Naive thymus-derived CD8-positive, alpha-beta T cell (primary cell): Measurements from ENCODE around the gene ZSCAN1. TPM values are rescaled to one million over a fixed set of nuclear protein-coding genes. Genes with fewer than 3 reads are reported as not detected.
A peak's percentile ranks its signal among the peaks of the same experiment; 100 is the strongest.

ENCODE experiments used
- ATAC-seq, 2 donors: fragments of 150-1000 bp; cut with Tn5 transposase in 1 of 2; sonication (Bioruptor Pico), chemical (Tn5 transposase) in 1 of 2; 1 replicate in 1 of 2; 2 replicates in 1 of 2; pipeline ENCODE4 v1.10.0; 2021; ENCODE audit warnings: mild to moderate bottlenecking in 2 of 2, moderate library complexity in 2 of 2
- POLR2A ChIA-PET: fragments of 350-600 bp; sonication (Branson Sonifier 250); formaldehyde crosslinking; loops from one replicate; lab custom pipeline; 2021; ENCODE audit warnings: antibody characterized with exemption; lab: Charles Lee
- DNase-seq, 10 donors: peaks; one replicate each; pipeline versions ENCODE4 v3.0.0 to v3.0.0-alpha.2; 2020 to 2022
- H3K27ac Mint-ChIP-seq, 10 donors: one replicate each; pipeline ENCODE4 v1.8.0; 2020 to 2022; ENCODE audit warnings: mild to moderate bottlenecking in 10 of 10, mixed read lengths in 10 of 10, moderate library complexity in 4 of 10, inconsistent platforms in 1 of 10
- H3K27me3 Mint-ChIP-seq, 5 donors: one replicate each; pipeline ENCODE4 v1.8.0; 2021 to 2022; ENCODE audit warnings: mixed read lengths in 5 of 5
- H3K36me3 Mint-ChIP-seq, 3 donors: one replicate each; pipeline ENCODE4 v1.8.0; 2020 to 2022; ENCODE audit warnings: mixed read lengths in 3 of 3, mild to moderate bottlenecking in 2 of 3, inconsistent platforms in 1 of 3
- H3K4me1 Mint-ChIP-seq, 4 donors: one replicate each; pipeline ENCODE4 v1.8.0; 2021 to 2022; ENCODE audit warnings: mixed read lengths in 4 of 4
- H3K4me3 Mint-ChIP-seq, 10 donors: one replicate each; pipeline ENCODE4 v1.8.0; 2020 to 2022; ENCODE audit warnings: mild to moderate bottlenecking in 10 of 10, mixed read lengths in 10 of 10, moderate library complexity in 6 of 10, inconsistent platforms in 1 of 10
- H3K9me3 Mint-ChIP-seq, 9 donors: one replicate each; pipeline ENCODE4 v1.8.0; 2020 to 2022; ENCODE audit warnings: mixed read lengths in 9 of 9, mild to moderate bottlenecking in 3 of 9, inconsistent platforms in 1 of 9, moderate library complexity in 1 of 9
- polyA plus RNA-seq, 3 donors: library from polyadenylated mRNA; unstranded; fragments of 300-500 nt; fragmentation: Illumina TruSeq; gene quantifications; one replicate each; pipeline ENCODE4 v1.2.3, GENCODE V29; 2021
- total RNA-seq, 8 experiments: library from RNA in 2 of 8; stranded (reverse) in 2 of 8; gene quantifications; one replicate each; pipeline ENCODE4 v1.2.3 and lab custom pipeline; 2021 to 2026

The ZSCAN1 gene
- total and polyA plus RNA-seq, 5 experiments from 2014 or later, result not detected

DNA sequence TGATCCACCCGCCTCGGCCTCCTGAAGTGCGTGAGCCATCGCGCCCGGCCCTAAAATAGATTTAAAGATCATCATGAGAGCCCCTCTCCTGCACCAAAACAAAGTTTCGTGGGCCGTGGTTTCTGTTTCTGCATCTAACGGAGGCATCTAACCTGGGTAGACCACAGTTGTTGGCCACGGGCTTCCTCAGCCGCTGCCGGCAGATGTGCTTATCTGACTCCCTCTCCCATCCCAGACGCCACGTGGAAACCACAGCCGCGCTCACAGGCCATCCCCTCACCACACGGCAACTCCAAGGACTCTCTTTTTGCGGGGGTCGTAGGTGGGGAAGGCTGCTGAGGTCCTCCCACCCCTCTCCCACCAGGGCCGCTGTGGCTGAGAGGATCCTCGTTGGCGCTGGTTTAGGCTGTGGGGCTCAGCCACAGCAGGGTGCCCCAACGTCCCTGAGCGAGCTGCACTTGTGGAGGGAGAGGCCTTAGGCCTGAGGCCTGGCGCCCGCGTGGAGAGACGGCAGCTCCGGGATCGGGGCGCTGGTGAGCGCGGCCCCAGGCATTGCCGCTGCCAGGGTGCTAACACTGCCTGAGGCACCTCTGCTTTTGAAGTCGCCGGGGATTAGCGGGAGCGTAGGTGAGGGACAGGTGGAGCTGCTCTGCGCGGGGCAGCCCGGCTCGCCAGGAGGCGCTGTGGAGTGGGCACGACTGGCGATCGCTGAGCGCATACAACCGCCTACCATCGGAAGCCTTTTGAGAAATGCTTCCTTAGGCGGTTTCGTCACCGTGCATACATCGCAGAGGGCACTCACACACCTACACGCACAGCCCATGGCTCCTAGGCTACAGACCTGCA is 8.9 kb downstream of the ZSCAN1 start:
- POLR2A ChIA-PET, result interaction anchor here (1.1 kb wide), 1 partner anchor 40 kb away, joined by 4 read pairs; the partner anchor contains the start of gene ZNF606
- peaks cover 0 to 28% (median 9%) of the 10 kb centered on the region in 5 donors for H3K27me3 Mint-ChIP-seq
- peaks cover 17 to 35% (median 22%) of the 10 kb centered on the region in 3 donors for H3K36me3 Mint-ChIP-seq
- peaks cover 9 to 93% (median 41%) of the 10 kb centered on the region in 9 donors for H3K9me3 Mint-ChIP-seq
- no peak overlapping the region for H3K4me3 Mint-ChIP-seq
- peak in 1 of 2 donors; percentile 54 for ATAC-seq
- no peak for DNase-seq
- H3K4me1 Mint-ChIP-seq, result no peaks in the 10 kb centered on the region
- no peak overlapping the region for H3K27ac Mint-ChIP-seq

- no peak overlapping the region for H3K27ac Mint-ChIP-seq
- peaks cover 0 to 25% (median 0%) of the 10 kb centered on the region in 5 donors for H3K27me3 Mint-ChIP-seq
- POLR2A ChIA-PET, result no interaction called here
- peaks cover 17 to 41% (median 19%) of the 10 kb centered on the region in 3 donors for H3K36me3 Mint-ChIP-seq
- no peak overlapping the region for H3K4me3 Mint-ChIP-seq
- no peaks in the 10 kb centered on the region for H3K4me1 Mint-ChIP-seq
- peak in 1 of 10 donors; percentile 3 for DNase-seq
- peaks cover 9 to 95% (median 47%) of the 10 kb centered on the region in 9 donors for H3K9me3 Mint-ChIP-seq
- no peak for ATAC-seq
Measured at GRCh38 chr19:58044391-58044790, 10.6 kb downstream of the ZSCAN1 start.

DNA sequence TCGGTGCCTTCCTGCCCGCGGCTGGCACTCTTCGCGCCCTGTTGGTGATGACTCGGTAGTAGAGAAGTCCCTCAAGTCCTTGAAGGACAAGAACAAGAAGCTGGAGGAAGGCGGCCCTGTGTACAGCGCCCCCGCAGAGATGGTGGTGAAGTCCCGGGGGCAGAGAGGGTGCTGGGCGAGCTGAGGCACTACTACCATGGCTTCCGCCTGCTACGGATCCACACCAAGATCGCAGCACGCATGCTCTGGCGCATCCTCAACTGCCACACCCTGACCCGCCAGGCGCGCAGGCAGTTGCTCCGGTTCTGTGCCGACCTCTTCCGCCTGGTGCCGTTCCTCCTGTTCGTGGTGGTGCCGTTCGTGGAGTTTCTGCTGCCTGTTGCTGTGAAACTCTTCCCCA is 11.1 kb downstream of the ZSCAN1 start:
- POLR2A ChIA-PET, result no interaction called here
- Mint-ChIP-seq H3K36me3 (peaks cover 17 to 46% (median 19%) of the 10 kb centered on the region in 3 donors), H3K4me3 (no peak overlapping the region), H3K4me1 (no peaks in the 10 kb centered on the region), H3K27me3 (peaks cover 0 to 25% (median 0%) of the 10 kb centered on the region in 5 donors), H3K9me3 (peaks cover 9 to 95% (median 52%) of the 10 kb centered on the region in 9 donors), H3K27ac (no peak overlapping the region)
- DNase-seq, result peak in 1 of 10 donors; percentile 53
- no peak for ATAC-seq

DNA sequence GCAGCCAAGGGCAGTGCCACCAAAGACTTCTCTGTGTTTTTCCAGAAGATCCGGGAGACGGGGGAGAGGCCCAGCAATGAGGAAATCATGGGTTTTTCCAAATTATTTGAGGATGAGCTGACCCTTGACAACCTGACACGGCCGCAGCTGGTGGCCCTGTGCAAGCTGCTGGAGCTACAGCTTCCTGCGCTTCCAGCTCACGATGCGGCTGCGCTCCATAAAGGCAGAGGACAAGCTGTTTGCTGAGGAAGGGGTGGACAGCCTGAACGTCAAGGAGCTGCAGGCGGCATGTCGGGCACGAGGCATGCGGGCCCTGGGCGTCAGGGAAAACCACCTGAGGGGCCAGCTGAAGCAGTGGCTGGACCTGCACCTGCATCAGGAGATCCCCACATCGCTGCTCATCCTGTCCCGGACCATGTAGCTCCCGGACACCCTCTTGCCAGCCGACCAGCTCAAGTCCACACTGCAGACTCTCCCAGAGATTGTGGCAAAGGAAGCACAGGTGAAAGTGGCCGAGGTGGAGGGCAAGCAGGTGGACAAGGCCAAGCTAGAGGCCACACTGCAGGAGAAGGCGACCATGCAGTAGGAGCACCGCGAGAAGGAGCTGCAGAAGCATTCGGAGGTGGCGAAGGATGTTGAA is 11.7 kb downstream of the ZSCAN1 start:
- Mint-ChIP-seq H3K4me1 (no peaks in the 10 kb centered on the region), H3K9me3 (peaks cover 9 to 90% (median 53%) of the 10 kb centered on the region in 9 donors), H3K4me3 (no peak overlapping the region), H3K36me3 (peaks cover 13 to 48% (median 17%) of the 10 kb centered on the region in 3 donors), H3K27me3 (peaks cover 0 to 25% (median 0%) of the 10 kb centered on the region in 5 donors), H3K27ac (no peak overlapping the region)
- POLR2A ChIA-PET, result no interaction called here
- ATAC-seq (no peak), DNase-seq (peak in 1 of 10 donors; percentile 53)

GRCh38 chr19:58046856-58047255 is 13.0 kb downstream of the ZSCAN1 start:
- H3K9me3 Mint-ChIP-seq, result peaks cover 9 to 90% (median 45%) of the 10 kb centered on the region in 9 donors
- ATAC-seq (no peak), DNase-seq (no peak)
- H3K4me1 Mint-ChIP-seq, result peaks cover 0 to 1% (median 0%) of the 10 kb centered on the region in 4 donors
- peaks cover 0 to 15% (median 0%) of the 10 kb centered on the region in 5 donors for H3K27me3 Mint-ChIP-seq
- no peak overlapping the region for H3K4me3 Mint-ChIP-seq
- POLR2A ChIA-PET, result no interaction called here
- H3K36me3 Mint-ChIP-seq, result peaks cover 11 to 43% (median 22%) of the 10 kb centered on the region in 3 donors
- H3K27ac Mint-ChIP-seq, result no peak overlapping the region

DNA sequence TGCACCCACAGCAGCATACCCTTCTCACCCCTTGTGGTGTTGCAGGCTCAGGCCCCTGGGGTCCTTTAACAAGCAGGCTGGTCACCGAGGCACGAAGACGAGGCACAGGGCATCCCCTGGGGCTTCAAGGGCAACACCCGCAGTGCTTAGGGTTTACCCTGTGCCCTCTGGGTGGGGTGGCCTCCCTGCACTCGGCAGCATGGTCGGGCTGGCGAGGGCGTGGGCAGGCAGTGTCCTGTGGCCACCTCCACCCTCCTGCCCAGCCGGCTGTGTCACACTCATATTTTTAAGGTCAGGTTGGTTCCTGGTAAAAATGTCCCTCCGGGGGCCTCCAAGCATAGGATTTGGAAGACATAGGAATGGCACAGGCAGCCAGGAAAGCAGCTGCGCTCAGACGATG is 13.8 kb downstream of the ZSCAN1 start:
- H3K27me3 Mint-ChIP-seq, result peaks cover 0 to 14% (median 0%) of the 10 kb centered on the region in 5 donors
- DNase-seq (no peak), ATAC-seq (no peak)
- H3K36me3 Mint-ChIP-seq, result peaks cover 10 to 41% (median 24%) of the 10 kb centered on the region in 3 donors
- H3K4me1 Mint-ChIP-seq, result peaks cover 0 to 1% (median 0%) of the 10 kb centered on the region in 4 donors
- POLR2A ChIA-PET, result no interaction called here
- H3K4me3 Mint-ChIP-seq, result no peak overlapping the region
- peaks cover 9 to 90% (median 46%) of the 10 kb centered on the region in 9 donors for H3K9me3 Mint-ChIP-seq
- H3K27ac Mint-ChIP-seq, result no peak overlapping the region

DNA sequence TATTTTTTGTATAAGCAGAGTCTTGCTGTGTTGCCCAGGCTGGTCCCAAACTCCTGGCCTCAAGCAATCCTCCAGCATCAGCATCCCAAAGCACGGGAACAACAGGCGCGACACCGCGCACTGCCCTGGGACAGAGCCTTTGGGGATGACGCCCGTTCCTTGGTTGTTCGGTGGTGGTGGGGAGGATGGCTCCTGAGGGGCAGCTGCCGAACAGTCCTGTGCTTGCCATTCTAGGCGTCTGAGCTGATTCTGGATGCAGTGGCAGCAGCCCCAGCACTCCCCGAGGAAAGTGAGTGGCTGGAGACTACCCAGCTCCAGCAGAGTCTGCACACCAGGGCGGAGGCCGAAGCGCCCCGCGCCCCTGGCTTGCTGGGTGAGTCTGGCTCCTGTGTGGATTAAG is 18.4 kb downstream of the ZSCAN1 start:
- ATAC-seq, result no peak
- H3K4me1 Mint-ChIP-seq, result peaks cover 0 to 4% (median 3%) of the 10 kb centered on the region in 4 donors
- no peak overlapping the region for H3K27ac Mint-ChIP-seq
- peaks cover 6 to 23% (median 22%) of the 10 kb centered on the region in 5 donors for H3K27me3 Mint-ChIP-seq
- DNase-seq, result no peak
- H3K4me3 Mint-ChIP-seq, result no peak overlapping the region
- H3K36me3 Mint-ChIP-seq, result peaks cover 14 to 44% (median 33%) of the 10 kb centered on the region in 3 donors
- peaks cover 0 to 90% (median 44%) of the 10 kb centered on the region in 9 donors for H3K9me3 Mint-ChIP-seq
- POLR2A ChIA-PET, result no interaction called here

DNA sequence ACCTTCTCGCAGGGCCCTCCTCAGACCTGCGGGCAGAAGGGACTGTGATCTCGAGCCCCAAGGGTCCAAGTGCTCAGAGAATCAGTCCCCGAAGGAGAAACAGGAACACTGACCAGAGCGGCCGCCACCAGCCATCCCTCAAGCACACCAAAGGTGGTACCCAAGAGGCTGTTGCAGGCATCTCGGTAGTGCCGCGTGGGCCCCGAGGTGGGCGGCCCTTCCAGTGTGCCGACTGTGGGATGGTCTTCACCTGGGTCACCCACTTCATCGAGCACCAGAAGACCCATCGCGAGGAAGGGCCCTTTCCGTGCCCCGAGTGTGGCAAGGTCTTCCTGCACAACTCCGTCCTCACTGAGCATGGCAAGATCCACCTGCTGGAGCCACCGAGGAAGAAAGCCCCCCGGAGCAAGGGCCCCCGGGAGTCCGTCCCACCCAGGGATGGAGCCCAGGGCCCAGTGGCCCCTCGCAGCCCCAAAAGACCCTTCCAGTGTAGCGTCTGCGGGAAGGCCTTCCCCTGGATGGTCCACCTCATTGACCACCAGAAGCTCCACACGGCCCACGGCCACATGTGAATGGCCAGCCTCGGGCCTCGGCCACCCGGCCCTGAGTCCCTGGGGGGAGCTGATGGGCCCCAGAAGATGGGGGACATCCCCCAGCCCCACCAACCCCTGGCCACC is 19.8 kb downstream of the ZSCAN1 start:
- Mint-ChIP-seq H3K36me3 (peaks cover 20 to 41% (median 40%) of the 10 kb centered on the region in 3 donors), H3K4me3 (no peak overlapping the region), H3K27me3 (peaks cover 8 to 25% (median 20%) of the 10 kb centered on the region in 5 donors), H3K9me3 (peaks cover 0 to 88% (median 43%) of the 10 kb centered on the region in 9 donors), H3K4me1 (peaks cover under 1 to 5% (median 4%) of the 10 kb centered on the region in 4 donors), H3K27ac (no peak overlapping the region)
- POLR2A ChIA-PET, result no interaction called here
- DNase-seq (peak in 1 of 10 donors; percentile 48), ATAC-seq (no peak)

DNA sequence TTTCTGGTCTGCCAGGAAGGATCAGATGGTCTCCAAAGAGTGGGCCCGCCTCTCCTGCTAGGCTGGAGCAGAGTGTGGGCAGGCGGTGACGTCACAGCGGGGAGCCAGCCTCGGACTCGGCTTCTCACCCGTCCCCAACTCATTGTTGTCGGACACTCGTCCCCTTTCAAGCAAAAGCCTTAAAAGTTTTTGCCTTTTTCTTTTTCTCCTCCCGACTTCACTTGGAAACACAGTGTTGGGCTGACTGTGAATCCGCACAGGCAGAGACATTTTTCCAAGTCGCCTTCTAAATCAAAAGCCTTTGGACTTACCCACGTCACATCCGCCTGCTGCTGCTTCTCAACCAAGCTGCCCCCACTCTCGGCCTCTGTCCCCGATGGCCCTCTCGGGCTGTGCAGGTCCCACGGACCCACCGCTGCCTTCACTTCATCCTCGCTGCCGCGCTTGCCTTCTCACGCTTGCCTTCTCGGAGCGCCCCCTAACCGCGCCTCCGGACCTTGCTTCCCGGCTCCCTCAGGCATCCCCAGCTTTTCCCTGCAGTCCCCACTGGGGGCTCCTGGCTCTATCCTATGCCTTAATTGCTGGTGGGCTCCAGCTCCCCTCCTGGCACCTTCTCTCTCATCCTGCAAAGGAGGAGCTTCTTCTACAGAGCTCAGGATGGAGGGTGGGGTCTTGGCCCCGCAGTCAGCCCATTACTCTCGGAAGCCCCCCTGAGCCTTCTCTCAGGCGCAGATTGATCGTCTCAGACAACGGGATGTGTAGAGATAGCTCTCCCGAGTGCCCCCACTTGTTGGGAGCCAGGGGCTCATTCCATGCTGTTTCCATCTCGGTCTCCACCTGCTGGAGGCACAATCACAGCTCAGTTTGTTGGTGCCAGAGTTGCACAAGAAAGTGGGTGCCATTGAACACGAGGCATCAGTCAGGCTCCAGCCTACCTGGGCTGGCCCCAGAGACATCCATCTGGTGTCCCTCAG is 21.4 kb downstream of the ZSCAN1 start:
- Mint-ChIP-seq H3K9me3 (peaks cover 0 to 88% (median 40%) of the 10 kb centered on the region in 9 donors), H3K36me3 (peaks cover 21 to 45% (median 32%) of the 10 kb centered on the region in 3 donors), H3K4me1 (peaks cover 6 to 12% (median 9%) of the 10 kb centered on the region in 4 donors), H3K4me3 (peak overlapping the region in 6 of 10 donors; percentile 30 to 58 (median 41)), H3K27me3 (peaks cover 5 to 30% (median 17%) of the 10 kb centered on the region in 5 donors), H3K27ac (no peak overlapping the region)
- POLR2A ChIA-PET, result no interaction called here
- ATAC-seq, result no peak
- peak in 1 of 10 donors; percentile 56 for DNase-seq

DNA sequence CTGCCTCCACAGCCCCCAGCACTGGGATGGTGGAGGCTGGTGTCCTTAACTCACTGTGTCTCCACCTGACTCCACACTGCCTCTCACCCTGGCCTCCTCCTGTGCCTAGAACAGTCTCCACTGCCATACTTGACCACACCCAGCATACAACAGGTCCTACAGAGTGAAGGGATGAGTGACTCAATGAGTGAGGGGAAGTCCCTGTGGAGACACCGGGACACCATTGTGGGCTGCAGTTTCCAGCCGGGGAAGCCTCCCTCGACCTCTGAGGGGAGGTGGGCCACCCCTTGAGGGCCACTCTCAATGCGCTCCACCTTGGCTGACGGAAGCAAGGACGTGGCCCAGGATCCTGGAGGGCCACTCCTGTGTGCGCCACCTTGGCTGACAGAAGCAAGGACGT is 22.4 kb downstream of the ZSCAN1 start:
- POLR2A ChIA-PET, result interaction anchor here (0.8 kb wide), 1 partner anchor 378 kb away, joined by 5 read pairs; no protein-coding TSS in a partner anchor
- peaks cover 0 to 89% (median 37%) of the 10 kb centered on the region in 9 donors for H3K9me3 Mint-ChIP-seq
- peaks cover 6 to 12% (median 9%) of the 10 kb centered on the region in 4 donors for H3K4me1 Mint-ChIP-seq
- peak in 1 of 10 donors; percentile 30 for DNase-seq
- H3K27ac Mint-ChIP-seq, result no peak overlapping the region
- H3K36me3 Mint-ChIP-seq, result peaks cover 22 to 47% (median 25%) of the 10 kb centered on the region in 3 donors
- ATAC-seq, result no peak
- H3K27me3 Mint-ChIP-seq, result peaks cover 5 to 30% (median 17%) of the 10 kb centered on the region in 5 donors
- peak overlapping the region in 3 of 10 donors; percentile 14 to 41 (median 27) for H3K4me3 Mint-ChIP-seq

DNA sequence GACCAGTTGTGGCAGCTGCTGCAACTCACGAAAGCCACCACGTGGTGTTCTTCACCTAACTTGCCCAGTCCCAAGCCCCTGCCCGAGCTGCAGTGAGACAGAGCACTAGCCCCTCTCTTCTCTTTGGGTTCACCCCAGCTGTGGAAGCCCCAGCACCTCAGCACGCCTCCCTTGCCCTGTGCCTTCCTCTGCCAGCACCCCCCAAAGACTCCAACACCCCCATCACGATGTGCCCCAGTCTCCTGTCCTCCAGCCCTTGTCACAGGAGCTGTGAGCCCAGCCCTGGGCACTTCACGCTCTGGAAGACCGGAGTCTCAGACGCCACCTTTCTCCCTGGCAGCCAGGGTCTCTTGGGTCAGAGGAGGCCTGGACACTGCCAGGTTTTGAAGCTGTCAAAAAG is 23.0 kb downstream of the ZSCAN1 start:
- POLR2A ChIA-PET, result interaction anchor here (0.6 to 0.8 kb wide), 3 partner anchors 136 to 384 kb away, joined by 3 to 5 read pairs (median 5); no protein-coding TSS in a partner anchor
- Mint-ChIP-seq H3K4me3 (peak overlapping the region in 1 of 10 donors; percentile 26), H3K9me3 (peaks cover 0 to 89% (median 33%) of the 10 kb centered on the region in 9 donors), H3K4me1 (peaks cover 6 to 12% (median 8%) of the 10 kb centered on the region in 4 donors), H3K27ac (no peak overlapping the region), H3K27me3 (peaks cover 5 to 30% (median 17%) of the 10 kb centered on the region in 5 donors), H3K36me3 (peaks cover 20 to 46% (median 25%) of the 10 kb centered on the region in 3 donors)
- ATAC-seq (no peak), DNase-seq (peak in 1 of 10 donors; percentile 34)
